Cardiac fibroblast (primary cell): Measurements from ENCODE around the gene GRHL1.
"Not testable (repeated sequence)": the region's sequence is repeated elsewhere in the genome, so short reads cannot be mapped to it uniquely, and the experiment has no call there.

Source experiments
- DNase-seq, 2 donors: peaks; one replicate each; pipeline versions ENCODE4 v3.0.0 to v3.0.0-alpha.2; 2010; ENCODE audit warnings: low read depth in 2 of 2
- H3K4me3 ChIP-seq, 2 donors: replicated peaks in 1 of 2; 1 replicate in 1 of 2; 2 replicates in 1 of 2; pipeline ENCODE4 v1.5.1; 2011; ENCODE audit warnings: low read depth in 2 of 2, low read length in 2 of 2, mild to moderate bottlenecking in 2 of 2, moderate library complexity in 1 of 2
- TF ChIP-seq, protein P1 (sequence below): IDR thresholded peaks from one replicate; pipeline ENCODE4 v1.5.1; 2011; ENCODE audit warnings: low read depth, mild to moderate bottlenecking, low read length, inconsistent platforms

Gene GRHL1

DNA sequence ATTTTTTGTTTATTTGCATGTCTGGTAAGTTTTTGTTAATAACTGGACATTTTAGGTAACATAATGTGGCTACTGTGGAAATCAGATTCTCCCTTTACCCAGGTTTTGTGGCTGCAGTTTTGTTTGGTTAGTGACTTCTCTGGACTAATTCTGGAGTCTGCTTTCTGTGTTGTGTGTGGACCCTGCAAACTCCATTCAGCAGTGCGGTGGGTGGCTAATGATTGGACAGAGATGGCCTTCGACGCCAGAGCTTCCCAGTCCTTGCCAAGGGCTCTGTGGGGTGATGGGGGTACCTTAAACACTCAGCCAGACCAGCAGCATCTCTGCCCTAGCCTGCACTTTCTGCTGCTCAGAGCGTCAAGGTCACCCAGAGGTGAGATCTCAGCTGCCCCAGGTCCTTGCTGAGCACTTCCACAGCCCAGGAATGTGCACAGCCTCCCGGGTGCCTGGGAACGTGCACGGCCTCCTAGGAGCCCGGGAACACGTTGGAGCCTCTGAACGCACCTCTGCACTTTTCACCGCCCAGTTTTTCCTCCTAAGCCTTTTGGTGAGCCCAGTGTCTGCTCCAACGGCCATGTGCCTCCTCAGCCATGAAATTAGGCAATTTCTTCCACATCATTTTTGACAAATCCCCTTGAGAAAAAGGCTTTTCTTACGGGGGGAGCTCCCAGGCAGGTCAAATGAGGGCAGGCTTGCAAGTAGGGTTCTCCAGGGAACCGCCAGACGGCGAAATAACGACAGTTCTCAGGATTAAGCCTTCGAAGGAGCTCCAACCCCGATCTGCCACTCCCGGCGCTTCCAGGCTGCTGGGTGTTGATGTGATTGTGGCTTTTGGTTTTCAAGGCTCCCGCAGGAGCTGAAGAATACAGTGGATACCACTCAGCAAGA, 56.7 kb downstream of the GRHL1 start:
- peak in 1 of 2 donors; percentile 42 for DNase-seq
- TF ChIP-seq, protein P1, sequence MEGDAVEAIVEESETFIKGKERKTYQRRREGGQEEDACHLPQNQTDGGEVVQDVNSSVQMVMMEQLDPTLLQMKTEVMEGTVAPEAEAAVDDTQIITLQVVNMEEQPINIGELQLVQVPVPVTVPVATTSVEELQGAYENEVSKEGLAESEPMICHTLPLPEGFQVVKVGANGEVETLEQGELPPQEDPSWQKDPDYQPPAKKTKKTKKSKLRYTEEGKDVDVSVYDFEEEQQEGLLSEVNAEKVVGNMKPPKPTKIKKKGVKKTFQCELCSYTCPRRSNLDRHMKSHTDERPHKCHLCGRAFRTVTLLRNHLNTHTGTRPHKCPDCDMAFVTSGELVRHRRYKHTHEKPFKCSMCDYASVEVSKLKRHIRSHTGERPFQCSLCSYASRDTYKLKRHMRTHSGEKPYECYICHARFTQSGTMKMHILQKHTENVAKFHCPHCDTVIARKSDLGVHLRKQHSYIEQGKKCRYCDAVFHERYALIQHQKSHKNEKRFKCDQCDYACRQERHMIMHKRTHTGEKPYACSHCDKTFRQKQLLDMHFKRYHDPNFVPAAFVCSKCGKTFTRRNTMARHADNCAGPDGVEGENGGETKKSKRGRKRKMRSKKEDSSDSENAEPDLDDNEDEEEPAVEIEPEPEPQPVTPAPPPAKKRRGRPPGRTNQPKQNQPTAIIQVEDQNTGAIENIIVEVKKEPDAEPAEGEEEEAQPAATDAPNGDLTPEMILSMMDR = peak; percentile 11
- no peak overlapping the region for H3K4me3 ChIP-seq

DNA sequence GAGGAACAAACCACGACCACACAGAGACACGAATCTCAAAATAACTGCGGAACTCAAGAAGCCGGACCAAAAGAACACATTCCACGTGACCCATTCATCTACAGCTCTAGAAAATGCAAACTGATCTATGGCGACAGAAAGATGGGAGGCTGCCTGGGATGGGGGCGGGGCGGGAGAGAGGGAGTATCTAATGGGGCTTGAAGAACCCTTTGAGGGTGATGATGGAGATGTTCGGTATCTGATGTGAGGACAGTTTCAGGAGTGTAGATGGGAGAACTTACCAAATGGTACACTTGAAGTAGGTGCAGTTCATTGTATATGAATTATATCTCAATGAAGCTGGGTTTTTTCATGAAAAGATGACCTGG, 57.3 kb downstream of the GRHL1 start:
- peak in 1 of 2 donors; percentile 21 for DNase-seq
- no peak overlapping the region for H3K4me3 ChIP-seq
- TF ChIP-seq, protein P1 = no peak

DNA sequence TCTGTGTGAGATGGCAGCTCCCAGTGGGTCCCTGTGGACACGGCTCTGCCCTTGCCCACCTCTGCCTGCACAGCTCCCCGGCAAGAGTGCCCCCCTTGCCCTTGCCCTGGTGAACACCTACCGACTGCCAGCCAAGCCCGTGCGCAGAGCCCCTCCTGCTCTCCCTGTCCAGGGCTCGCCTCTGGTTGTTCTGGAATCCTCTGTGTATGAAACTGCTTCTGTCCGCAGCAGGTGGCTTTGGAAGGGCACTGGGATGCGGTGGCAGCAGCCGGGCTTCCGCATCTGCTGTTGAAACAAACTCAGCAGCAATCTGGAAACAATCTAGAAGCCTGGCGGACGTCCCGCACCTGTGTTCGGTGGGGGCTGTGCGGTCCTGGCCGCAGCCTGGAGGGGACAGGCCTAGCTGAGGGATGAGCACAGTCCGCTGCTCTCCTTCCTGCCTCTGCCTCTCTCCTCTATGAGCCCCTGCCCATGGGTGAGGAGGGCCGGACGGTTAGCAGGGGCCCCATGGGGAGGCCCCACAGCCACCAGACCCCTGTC, 57.8 kb downstream of the GRHL1 start:
- TF ChIP-seq, protein P1 = no peak
- no peak for DNase-seq
- no peak overlapping the region for H3K4me3 ChIP-seq

DNA sequence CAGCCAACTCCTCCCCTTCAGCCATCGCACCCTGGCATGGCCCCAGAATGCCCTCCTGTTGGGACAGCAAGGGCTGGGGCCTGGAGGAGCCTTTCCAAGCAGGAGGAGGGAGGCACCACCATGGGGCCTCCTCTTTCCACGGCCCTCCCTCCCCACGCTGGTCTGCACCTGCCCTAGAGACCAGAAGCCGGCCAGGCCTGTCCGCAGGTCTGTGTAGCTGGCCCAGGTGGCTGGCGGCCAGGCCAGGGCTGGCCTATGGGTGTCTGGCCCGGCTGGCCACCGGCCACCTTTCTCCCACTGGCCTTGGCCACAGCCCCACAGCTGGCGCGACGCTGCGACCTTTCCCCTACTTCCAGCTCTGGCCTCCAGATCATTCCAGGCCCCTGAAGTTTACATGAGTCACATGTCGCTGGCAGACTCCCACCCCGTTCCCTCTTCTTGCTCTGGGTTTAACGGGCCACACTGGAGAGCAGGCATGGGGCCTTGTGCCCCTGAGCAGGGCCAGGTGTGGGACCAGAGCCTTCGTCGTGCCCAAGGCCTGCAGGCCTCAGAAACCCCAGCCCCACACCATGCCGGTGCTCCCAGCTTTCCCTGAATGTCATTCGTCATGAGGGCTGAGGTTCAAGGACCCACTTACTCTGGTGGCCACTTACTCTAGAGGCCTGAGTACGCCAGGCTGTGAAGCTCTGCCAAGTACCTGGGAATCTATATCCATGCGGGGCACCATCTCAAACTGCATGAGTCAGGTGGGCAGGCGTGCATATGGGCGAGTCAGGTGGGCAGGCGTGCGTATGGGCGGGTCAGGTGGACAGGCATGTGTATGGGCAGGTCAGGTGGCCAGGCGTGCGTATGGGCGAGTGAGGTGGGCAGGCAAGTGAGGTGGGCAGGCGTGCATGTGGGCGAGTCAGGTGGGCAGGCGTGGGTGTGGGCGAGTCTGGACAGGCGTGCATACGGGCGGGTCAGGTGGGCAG, 58.6 kb downstream of the GRHL1 start:
- peak; percentile 46 to 76 for DNase-seq
- TF ChIP-seq, protein P1 = no peak
- no peak overlapping the region for H3K4me3 ChIP-seq

DNA sequence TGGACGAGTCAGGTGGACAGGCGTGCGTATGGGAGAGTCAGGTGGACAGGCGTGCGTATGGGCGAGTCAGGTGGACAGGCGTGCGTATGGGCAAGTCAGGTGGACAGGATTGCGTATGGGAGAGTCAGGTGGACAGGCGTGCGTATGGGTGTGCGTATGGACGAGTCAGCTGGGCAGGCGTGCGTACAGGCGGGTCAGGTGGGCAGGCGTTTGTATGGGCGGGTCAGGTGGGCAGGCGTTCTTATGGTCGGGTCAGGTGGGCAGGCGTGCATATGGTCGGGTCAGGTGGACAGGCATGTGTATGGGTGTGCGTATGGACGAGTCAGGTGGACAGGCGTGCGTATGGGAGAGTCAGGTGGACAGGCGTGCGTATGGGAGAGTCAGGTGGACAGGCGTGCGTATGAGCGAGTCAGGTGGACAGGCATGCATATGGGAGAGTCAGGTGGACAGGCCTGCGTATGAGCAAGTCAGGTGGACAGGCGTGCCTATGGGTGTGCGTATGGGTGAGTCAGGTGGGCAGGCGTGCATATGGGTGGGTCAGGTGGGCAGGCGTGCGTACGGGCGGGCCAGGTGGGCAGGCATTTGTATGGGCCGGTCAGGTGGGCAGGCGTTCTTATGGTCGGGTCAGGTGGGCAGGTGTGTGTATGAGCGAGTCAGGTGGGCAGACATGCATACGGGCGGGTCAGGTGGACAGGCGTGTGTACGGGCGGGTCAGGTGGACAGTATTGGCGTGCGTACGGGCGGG, 59.5 kb downstream of the GRHL1 start:
- H3K4me3 ChIP-seq, DNase-seq: not testable (repeated sequence)

DNA sequence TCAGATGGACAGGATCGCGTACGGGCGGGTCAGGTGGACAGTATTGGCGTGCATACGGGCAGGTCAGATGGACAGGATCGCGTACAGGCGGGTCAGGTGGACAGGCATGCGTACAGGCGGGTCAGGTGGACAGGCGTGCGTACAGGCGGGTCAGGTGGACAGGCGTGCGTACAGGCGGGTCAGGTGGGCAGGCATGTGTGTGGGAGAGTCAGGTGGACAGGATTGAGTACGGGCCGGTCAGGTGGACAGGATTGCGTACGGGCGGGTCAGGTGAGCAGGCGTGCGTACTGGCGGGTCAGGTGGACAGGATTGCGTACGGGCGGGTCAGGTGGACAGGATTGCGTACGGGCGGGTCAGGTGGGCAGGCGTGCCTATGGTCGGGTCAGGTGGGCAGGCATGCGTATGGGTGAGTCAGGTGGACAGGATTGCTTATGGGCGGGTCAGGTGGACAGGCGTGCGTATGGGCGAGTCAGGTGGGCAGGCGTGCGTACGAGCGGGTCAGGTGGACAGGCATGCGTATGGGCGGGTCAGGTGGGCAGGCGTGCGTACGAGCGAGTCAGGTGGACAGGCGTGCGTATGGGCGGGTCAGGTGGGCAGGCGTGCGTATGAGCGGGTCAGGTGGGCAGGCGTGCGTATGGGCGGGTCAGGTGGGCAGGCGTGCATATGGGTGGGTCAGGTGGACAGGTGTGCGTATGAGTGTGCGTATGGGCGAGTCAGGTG, 60.3 kb downstream of the GRHL1 start:
- not testable (repeated sequence) for DNase-seq, H3K4me3 ChIP-seq

DNA sequence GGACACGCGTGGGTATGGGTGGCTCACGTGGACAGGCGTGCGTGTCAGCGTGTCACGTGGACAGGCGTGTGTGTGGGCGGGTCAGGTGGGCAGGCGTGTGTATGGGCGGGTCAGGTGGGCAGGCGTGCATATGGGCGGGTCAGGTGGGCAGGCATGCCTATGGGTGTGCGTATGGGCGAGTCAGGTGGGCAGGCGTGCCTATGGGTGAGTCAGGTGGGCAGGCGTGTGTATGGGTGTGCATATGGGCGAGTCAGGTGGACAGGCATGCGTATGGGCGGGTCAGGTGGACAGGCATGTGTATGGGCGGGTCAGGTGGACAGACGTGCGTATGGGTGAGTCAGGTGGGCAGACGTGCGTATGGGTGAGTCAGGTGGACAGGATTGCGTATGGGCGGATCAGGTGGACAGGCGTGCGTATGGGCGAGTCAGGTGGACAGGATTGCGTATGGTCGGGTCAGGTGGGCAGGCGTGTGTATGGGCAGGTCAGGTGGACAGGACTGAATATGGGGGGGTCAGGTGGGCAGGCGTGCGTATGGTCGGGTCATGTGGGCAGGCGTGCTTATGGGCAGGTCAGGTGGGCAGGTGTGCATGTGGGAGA, 61.0 kb downstream of the GRHL1 start:
- H3K4me3 ChIP-seq, DNase-seq: not testable (repeated sequence)
